ENCODE results near the gene FKBP4.

- no peak for TF ChIP-seq EZH2 (IDR thresholded peaks at IDR 0.05; ENCODE audit: insufficient read depth, low read length)
- TF ChIP-seq CTCF (IDR thresholded peaks at IDR 0.05; ENCODE audit: insufficient read depth, low read depth, low read length): no peak
Observed at GRCh38 chr12:2851931-2852330, 57.2 kb downstream of the FKBP4 start.

All from astrocyte (in vitro differentiated cells and primary cell).